ENCODE results near the gene CABP4. TPM values are rescaled to one million over a fixed set of nuclear protein-coding genes. Genes with fewer than 3 reads are reported as not detected.

The CABP4 gene
- total RNA-seq, 1 donor from 2014 or later: 3.2 TPM

DNA sequence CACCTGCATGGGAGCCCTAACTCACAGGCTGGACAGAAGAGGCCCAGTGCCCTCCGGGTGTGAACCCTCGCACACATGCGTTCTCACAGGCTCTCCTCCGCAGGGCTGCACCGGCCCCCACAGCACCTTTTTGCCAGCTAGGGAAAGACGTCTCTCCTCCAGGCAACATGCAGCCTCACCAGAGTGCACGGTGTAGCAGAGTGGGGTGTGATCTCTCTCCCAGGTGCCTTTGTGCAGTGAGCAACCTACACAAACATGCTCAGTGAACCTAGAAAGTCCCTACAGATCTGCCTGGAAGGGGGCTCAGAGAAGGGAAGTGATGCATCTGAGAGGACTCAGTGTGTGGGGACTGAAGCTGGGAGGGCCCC is 43.4 kb upstream of the CABP4 start:
- Histone ChIP-seq H3K9me3 (no peaks in the 10 kb centered on the region), H3K4me1 (peaks cover 23% of the 10 kb centered on the region), H3K36me3 (no peaks in the 10 kb centered on the region), H3K4me3 (no peak overlapping the region), H3K27me3 (no peaks in the 10 kb centered on the region), H3K27ac (no peak overlapping the region)
- ATAC-seq (no peak), DNase-seq (no peak)
- TF ChIP-seq, protein P1, sequence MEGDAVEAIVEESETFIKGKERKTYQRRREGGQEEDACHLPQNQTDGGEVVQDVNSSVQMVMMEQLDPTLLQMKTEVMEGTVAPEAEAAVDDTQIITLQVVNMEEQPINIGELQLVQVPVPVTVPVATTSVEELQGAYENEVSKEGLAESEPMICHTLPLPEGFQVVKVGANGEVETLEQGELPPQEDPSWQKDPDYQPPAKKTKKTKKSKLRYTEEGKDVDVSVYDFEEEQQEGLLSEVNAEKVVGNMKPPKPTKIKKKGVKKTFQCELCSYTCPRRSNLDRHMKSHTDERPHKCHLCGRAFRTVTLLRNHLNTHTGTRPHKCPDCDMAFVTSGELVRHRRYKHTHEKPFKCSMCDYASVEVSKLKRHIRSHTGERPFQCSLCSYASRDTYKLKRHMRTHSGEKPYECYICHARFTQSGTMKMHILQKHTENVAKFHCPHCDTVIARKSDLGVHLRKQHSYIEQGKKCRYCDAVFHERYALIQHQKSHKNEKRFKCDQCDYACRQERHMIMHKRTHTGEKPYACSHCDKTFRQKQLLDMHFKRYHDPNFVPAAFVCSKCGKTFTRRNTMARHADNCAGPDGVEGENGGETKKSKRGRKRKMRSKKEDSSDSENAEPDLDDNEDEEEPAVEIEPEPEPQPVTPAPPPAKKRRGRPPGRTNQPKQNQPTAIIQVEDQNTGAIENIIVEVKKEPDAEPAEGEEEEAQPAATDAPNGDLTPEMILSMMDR (IDR thresholded peaks at IDR 0.05): no peak
- intact Hi-C loops (cut with DNase I): no loop called here

DNA sequence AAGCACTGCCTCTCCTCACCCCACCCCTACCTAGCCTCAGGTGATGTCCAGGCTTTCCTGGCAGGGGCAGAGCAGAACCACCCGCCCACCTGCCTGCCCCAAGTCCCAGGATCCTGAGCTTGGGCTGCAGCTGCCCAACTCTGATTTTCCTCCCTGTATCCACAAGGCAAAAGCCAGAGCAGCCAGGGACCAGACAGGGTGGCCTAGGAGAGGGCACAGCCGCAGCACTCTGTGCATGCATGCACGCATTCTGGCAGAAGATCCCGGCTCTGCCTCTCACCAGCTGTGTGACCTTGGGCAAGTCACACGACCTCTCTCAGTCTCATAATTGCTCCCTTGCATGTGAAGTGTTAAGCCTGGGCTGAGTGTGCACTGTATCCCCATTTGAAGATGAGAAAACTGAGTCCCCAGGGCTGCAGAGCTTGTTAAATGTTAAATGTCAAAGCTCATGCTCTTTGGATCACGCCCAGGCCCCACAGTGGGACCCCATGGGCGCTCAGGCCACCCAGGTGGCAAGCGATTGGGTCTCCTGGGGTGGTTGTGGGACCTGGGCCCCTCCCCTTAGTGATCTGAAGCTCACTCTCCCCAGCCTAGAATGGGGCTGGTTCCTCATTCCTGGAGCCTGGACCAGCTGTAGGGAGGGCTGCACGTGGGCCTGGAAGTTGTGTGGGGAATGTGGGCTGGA is 42.5 kb upstream of the CABP4 start:
- Histone ChIP-seq H3K4me3 (no peak overlapping the region), H3K9me3 (no peaks in the 10 kb centered on the region)
- TF ChIP-seq, protein P1 (IDR thresholded peaks at IDR 0.05): no peak

DNA sequence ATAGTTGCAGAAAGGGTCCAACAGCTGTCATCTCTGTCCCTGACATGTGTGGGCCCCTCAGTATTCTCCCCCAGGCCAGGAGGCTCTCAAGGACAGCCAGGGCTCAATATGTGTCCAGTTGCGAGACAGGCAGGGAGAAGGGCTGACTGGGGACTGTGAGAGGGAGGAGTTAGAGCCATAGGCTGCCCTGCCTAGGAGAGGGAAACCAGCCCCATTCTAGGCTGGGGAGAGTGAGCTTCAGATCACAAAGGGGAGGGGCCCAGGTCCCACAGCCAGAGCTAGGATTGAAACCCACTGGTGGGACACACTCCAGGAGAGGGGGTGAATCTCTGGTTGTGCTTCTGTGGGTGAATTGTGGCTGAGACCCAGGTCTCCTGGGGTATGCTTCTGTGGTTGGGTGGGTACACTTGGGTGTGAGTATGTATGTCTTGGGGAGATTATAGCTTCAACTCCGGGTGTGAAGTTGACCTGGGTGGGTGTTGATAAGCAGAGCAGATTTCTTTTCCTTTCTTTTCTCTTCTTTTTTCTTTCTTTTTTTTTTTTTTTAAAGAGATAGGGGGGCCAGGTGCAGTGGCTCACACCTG is 41.8 kb upstream of the CABP4 start:
- Histone ChIP-seq H3K9me3 (no peaks in the 10 kb centered on the region), H3K4me3 (no peak overlapping the region), H3K27me3 (no peaks in the 10 kb centered on the region), H3K27ac (no peak overlapping the region), H3K4me1 (peaks cover 28% of the 10 kb centered on the region), H3K36me3 (no peaks in the 10 kb centered on the region)
- DNase-seq (no peak), ATAC-seq (no peak)
- intact Hi-C loops (cut with DNase I): no loop called here
- TF ChIP-seq, protein P1 (IDR thresholded peaks at IDR 0.05): no peak

More for the DNA sequence above, 42.5 kb upstream of the CABP4 start:
- no peak overlapping the region for H3K27ac ChIP-seq
- H3K27me3 ChIP-seq: no peaks in the 10 kb centered on the region
- no peaks in the 10 kb centered on the region for H3K36me3 ChIP-seq
- intact Hi-C loops (cut with DNase I): no loop called here
- peaks cover 27% of the 10 kb centered on the region for H3K4me1 ChIP-seq
- DNase-seq (no peak), ATAC-seq (no peak)

DNA sequence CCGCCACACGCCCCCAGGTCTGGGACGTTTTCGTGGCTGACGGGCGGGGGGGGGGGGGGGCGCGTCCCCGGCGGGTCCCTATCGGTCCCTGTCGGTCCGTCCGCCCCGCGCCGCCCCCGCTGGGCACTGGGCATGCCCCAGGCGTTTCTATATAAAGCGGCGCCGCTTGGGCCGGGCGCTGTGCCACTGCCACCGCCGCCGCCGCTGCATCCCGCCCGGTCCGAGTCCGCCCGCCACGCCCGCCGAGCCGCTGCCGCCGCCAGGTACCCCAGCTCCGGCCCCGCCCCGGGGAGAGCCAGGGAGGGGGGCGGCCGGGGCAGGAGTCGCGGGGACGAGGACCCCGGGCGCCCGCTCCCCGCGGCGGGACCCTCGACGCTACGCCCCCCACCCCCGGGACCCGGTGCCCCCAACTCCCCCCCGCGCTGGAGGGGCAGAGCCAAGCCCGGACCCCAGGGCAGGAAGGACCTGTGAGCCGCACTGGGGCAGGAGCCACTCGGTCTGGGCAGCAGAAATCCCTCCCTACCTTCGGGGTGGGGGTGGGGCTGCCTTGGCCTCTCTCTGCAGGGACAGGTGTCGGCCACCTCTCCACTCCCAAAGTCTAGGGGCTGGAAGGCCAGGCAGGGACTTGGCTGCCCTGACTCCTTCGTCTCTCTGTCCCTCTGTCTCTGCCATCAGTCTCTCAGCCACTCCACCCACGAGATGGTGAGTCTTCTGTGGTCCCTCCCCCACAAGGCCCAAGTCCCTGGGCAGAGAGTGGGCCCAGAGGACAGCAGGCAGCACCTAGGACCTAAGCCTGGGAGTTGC is 39.5 kb upstream of the CABP4 start, which contains the start of gene CARNS1:
CARNS1 (plus strand) TSS at position 178 of the 804 bp plus-strand sequence; CDS start at position 700, 522 bp downstream.
- DNase-seq: no peak
- Histone ChIP-seq H3K9me3 (no peaks in the 10 kb centered on the region), H3K36me3 (no peaks in the 10 kb centered on the region), H3K27me3 (no peaks in the 10 kb centered on the region), H3K4me1 (peaks cover 35% of the 10 kb centered on the region), H3K4me3 (peak within 1 kb of the TSS; percentile 40), H3K27ac (no peak within 1 kb of the TSS)
- intact Hi-C loops (cut with DNase I): no loop called here
- TF ChIP-seq, protein P1 (IDR thresholded peaks at IDR 0.05): no peak
- ATAC-seq: peak; percentile 2

DNA sequence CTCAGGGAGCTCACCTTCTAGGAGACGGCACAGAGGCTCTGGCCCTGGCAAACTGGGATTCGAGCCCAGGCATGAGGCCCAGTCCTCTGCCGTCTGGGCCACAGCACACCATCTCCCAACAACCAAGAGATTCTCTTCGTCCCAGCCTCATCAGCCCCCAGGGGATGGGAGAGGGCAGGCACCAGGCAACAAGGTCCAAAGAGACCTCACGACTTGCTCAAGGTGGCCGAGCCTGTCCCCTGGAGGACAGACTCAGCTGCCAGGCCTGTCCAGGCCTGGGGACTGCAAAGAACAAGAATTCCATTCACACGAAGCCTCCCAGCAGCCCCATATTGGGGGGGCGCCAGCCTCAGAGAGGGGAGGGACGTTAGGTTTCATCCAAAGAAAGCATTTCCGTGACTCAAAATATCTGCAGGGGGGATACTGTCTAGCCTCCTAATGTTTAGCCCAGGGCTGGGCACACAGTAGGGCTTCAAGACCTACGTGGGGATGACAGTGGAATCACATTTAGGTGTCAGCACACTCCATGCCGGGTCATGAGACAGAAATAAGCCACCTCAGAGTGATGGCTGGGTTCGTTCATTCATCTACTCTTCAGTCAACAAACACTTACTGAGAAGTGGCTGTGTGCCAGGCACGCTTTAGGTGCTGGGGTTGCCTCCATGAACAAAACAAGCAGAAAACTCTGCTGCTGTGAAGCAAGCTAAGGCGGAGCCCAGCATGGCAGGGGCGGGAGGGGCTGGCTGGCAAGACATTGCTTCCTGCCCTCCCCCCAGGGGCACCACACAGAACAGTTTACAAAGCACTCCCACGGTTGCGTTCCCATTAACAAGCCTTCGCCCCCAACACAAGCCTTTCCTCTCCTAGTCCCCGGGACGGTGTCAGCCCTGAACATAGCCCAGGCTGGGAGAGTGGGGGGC is 38.5 kb upstream of the CABP4 start:
- Histone ChIP-seq H3K4me3 (no peak overlapping the region), H3K36me3 (no peaks in the 10 kb centered on the region), H3K9me3 (no peaks in the 10 kb centered on the region), H3K27ac (no peak overlapping the region), H3K4me1 (peaks cover 40% of the 10 kb centered on the region), H3K27me3 (no peaks in the 10 kb centered on the region)
- intact Hi-C loops (cut with DNase I): no loop called here
- TF ChIP-seq, protein P1 (IDR thresholded peaks at IDR 0.05): no peak
- ATAC-seq (no peak), DNase-seq (peak; percentile 78)
